GM18870 (cell line): Measurements from ENCODE around the gene KIF3C.
"Not testable (repeated sequence)": the region's sequence is repeated elsewhere in the genome, so short reads cannot be mapped to it uniquely, and the experiment has no call there.

Source experiments
- ATAC-seq: cut with Tn5 transposase; IDR thresholded peaks from one replicate; pipeline ENCODE4 v1.9.1; 2021; ENCODE audit warnings: moderate library complexity; ENCODE audit not compliant: unreplicated experiment

KIF3C gene

DNA sequence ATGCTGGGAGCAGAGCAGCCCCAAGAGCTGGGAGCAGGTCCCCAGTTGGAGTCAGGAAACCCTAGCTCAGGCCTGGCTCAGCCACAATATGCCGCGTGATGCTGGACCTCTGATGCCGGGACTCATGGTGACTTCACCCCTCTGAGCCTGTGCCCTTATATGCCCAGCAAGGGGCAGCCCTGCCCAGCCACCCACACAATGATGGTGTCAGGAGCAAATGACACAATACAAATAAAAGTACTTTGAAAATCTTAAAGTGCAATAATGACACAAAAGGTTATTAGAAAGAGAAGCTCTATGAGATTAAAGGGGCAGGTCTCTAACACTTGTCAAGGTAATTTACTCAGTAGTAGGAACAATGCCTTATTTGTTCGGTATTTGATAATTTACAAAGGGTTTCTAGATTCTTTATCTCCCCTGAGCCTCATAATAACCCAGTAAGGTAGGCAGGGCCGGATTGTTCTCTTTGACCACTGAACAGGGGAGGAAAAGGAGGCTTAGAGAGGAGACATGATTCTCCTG, 18.3 kb upstream of the KIF3C start:
- no peak for ATAC-seq

DNA sequence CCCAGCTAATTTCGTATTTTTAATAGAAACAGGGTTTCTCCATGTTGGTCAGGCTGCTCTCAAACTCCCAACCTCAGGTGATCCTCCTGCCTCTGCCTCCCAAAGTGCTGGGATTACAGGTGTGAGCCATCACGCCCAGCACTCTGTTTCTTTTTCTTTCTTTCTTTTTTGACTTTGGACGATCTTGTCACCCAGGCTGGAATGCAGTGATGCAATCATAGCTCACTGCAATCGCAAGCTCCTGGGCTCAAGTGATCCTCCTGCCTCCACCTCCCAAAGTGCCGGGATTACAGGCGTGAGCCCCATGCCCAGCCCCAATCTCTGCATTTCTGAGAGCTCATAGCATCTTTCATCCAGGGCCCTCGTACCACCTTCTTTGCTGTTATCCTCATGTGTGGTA, 17.1 kb upstream of the KIF3C start:
- ATAC-seq: not testable (repeated sequence)

DNA sequence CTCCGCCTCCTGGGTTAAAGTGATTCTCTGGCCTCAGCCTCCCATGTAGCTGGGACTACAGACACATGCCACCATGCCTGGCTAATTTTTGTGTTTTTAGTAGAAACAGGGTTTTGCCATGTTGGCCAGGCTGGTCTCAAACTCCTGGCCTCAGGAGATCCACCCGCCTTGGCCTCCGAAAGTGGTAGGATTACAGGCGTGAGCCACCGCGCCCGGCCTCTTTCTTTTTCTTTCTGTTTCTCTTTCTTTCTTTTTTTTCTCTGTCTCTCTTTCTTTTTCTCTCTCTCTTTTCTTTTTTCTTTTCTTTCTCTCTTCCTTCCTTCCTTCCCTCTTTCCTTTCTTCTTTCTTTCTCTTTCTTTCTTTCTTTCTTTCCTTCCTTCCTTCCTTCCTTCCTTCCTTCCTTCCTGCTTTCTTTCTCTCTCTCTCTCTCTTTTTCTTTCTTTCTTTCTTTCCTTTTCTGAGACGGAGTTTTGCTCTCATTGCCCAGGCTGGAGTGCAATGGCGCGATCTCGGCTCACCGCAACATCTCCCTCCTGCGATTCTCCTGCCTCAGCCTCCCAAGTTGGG, 16.6 kb upstream of the KIF3C start:
- not testable (repeated sequence) for ATAC-seq

DNA sequence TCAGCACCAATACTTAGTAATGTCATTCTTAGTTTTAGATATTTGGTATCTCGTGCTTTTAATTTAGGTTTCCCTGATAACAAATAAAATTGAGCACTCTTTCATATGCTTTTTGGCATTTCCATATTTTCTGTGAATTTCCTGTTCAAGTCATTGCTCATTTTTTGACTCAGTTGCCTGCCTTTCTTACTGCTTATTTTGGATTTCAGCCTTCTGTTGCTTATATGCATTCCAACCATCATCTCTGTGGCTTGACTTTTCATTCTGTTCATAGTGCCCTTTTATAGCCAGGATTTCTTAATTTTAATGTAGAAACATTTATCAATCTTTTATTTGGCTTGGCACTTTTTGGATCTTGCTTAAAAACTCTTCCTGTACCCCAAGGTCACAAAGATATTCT, 14.5 kb upstream of the KIF3C start:
- no peak for ATAC-seq

DNA sequence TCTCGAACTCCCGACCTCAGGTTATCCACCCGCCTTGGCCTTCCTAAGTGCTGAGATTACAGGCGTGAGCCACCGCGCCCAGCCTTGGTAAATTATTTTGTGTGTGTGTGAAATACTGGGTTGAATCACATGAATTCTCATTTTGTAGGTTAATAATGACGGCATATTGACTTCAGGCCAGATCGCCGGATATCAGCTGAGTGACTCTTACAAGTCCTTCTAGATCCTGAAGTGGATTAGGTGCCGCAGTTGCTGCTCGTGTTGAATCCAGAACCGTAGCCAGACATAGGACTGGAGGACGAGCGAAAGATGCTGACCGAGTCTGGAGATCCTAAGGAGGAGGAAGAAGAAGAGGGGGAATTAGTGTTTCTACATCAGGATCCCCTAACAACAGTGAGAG, 12.2 kb upstream of the KIF3C start:
- no peak for ATAC-seq

DNA sequence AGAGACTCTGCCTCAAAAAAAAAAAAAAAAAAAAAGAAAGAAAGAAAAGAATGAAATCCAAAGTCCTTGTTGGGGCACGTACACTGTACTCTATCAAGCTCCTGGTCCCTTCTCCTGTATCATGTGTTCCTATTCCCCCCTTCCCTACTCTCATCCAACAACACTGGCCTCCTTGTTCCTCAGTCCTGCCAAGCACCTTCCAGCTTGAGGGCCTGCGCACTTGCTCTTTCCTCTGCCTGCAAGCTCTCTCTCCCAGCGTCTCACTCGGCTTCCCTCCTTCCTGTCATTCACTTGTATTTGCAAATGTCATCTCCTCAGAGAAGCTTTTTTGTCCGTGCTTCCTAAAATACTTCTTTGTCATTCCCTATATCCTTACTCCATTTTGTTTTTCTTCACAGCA, 10.8 kb upstream of the KIF3C start:
- no peak for ATAC-seq

DNA sequence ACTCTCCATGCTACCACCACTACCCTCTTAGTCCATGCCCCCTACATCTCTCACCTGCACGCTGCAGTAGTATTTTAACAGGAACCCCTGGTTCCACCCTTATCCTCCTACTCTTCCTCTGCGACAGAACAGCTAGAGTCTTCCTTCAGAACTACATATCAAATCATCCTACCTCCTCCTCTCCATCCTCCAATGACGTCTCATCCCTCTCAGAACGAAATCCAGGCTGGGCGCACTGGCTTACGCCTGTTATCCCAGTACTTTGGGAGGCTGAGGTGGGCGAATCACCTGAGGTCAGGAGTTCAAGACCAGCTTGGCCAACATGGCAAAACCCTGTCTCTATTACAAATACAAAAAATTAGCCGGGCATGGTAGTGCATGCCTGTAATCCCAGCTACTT, 10.3 kb upstream of the KIF3C start:
- no peak for ATAC-seq

DNA sequence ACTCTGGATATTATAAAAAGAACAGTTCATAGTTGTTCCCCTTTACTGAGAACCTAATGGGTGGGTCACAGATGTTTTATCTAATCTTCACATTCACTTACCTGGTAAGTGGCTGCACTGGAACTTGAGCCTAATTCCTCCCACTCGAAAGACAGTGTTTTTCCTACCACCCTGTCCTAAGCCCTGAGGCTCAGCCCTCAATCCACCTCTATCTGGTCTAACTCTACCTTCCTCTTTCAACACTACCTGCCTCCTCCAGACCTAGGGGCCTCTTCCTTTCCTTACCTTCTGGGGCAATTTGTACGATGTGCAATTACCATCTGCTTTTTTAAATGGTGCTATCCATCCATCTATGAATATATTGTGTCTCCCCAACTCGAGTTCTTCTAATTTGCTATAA, 9.7 kb upstream of the KIF3C start:
- no peak for ATAC-seq

DNA sequence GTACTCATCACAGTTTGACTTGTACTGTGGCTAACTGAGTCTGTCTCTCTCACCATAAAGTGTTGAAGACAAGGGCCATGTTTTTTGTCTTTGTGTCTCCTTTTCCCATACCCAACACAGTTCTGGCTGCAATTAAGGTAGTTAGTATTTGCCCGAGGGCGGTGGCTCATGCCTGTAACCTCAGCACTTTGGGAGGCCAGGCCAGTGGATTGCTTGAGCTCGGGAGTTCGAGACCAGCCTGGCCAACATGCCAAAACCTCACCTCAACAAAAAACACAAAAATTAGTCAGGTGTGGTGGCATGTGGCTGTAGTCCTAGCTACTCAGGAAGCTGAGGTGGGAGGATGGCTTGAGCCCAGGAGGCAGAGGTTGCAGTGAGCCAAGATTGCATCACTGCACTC, 6.9 kb upstream of the KIF3C start:
- no peak for ATAC-seq

DNA sequence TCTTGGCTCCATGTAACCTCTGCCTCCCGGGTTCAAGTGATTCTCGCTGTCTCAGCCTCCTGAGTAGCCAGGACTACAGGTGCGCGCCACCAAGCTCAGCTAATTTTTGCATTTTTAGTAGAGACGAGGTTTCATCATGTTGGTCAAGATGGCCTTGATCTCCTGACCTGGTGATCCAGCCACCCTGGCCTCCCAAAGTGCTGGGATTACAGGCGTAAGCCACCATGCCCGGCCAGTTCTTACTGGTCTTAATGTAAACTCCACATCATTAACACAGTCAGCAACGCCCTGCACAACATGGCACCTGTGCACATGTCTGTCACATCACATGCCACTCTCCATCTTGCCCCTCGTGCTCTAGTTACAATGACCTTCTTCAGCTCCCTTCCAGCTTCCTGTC, 5.8 kb upstream of the KIF3C start:
- no peak for ATAC-seq

DNA sequence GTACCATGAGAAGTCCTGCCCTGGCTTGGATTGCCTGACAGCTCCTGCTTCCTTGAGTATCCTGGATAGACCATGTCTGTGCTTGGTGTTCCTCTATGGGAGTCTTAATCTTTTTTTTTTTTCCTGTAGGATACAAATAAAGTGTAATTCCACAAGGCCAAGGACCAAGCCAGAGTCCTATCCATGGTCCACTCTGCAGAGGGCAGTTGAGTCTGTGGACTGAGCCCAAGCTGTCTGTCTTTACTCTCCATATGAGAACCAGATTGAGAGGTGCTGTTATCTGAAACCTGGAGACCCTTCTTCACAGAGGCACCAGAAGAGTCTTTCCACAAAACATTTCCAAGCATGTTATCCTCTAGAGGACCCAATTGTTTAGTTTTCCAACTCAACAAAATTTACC, 1.4 kb upstream of the KIF3C start:
- no peak for ATAC-seq

DNA sequence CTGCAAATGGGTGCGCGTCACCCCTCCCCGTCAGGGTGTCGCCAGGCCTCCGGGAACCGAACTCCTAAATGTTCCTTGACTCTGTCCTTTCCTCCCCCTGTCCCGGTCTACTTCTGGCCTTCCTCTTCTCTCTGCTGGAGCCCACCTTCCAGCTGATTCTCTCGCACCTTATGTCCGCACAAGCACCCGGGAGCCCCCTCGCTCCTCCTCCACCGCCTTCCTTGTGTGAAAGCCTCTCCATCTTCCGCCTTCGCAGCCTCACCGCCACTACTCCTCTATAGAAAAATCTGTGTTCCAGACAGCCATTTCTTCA, 627 bp upstream of the KIF3C start:
- ATAC-seq: no peak

DNA sequence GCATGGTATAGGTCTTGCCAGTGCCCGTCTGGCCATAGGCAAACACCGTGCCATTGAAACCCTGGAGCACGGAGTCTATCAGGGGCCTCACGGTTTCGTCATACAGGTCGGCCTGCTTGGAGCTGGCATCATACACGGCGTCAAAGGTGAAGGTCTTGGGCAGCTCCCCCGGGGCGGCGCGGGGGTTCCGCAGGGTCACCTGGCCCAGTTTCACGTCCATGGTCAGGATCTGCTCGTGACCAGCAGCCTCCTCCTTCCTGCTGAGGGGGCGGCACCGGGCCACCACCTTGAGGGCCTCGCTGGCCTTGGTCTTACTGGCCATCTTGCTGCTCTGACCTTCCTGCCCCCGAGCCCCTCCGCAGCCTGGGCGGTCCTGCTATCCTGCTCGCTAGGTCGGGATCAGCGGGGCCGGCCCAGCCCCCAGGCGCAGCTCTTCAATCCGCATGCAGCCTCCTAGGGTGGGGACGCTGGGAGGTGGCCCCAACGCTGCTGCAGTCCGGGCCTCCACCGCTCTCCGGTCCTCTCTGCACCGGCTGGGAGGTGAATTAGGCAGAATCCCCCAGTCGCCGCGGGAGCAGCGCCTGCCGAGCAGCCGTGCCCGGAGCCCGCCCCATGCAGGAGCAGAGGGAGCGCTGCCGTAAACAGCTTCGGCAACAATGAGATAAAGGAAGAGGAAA, 563 bp downstream of the KIF3C start:
- ATAC-seq: no peak

DNA sequence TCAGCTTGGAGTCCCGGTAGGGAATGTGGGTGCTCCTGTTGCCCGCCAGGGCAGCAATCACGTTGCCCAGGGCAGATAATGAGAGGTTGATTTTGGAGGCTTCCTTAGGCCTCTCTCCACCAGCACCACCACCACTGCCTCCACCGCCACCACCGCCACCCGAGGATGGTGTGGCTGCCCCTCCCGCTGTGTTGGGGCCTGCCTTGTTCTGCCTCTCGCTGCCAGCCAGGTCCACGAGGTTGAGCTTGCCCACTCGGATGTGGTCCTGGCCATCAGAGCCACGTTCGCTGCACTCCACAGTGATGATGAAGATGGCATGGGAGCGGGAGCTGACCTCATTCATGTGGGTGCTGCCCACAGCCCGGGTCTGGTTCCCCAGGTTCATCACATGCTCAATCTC, 1.3 kb downstream of the KIF3C start:
- no peak for ATAC-seq

DNA sequence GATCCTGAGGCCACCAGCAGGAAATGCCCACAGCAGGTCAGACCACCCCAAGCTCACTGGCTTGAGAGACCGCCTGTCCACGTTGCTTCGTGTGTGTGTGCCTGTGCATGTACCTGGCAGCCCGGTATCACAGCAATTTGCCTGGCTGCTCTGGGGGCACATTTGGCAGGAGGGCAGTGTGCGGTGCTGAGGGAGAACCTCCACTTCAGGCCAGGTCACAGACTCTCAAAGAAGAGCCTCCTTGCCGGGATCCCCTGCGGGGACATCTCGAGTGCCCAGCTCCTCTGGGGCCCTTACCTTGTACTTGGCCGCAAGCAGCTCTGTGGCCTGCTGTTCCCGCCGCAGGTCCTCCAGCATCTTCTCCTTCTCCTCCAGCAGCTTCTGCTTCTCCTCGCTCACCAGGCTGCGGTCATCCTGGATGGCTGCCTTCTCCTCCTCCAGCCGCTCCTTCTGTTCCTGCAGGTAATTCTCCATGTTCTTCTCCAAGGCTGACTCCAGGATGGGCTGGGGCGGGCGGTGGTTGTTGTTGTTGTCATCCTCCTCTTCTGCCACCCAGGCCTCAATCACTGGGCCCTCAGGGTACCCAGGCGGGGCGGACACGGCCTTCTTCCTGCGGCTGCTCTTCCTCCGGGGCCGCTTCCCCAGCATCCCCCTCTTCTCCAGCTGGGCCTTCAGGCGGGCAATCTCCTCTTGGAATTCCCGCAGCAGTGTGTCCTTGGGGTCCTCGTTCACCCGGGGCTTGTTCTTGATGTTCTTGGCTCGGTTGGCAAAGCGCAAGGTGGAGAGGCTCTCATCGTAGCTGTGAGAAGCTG, 2.0 kb downstream of the KIF3C start:
- ATAC-seq: no peak

DNA sequence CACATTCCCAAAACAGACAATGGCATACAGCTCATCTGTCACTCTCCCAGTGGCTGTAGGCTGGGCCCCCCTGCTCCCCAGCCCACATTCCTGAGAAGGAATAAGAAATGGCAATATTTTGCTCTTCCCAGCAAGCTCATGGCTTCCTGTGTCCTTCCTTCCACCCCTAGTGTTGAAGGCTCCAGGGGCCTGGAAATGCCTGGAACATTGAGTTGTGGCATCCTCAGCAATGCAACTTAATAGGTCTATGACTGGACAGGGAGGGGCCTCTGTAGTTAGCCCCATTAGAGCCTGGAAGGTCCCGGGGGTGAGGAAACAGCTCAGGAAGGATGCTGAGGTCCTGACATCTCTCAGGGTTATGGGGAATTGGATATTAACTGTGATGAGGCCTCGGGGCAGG, 3.3 kb downstream of the KIF3C start:
- ATAC-seq: no peak

DNA sequence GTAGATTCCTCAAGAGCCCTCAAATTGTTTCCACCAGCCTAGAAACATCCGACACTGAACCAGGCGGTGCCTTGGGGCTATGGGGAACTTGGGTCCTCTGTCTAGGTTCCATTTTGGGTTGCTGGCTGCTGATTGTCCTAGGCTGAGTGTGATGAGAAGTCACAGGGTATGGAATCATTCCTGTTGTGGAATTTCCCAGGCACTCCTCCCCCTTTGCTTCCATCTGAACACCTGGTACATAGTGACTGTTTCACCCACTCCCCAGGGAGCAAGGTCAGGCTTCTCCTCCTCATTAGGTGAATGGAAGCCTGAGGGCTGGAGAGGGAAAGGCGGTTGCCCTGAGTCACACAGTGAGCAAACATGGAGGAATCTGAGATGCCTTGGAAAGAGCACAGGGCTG, 4.5 kb downstream of the KIF3C start:
- ATAC-seq: no peak

DNA sequence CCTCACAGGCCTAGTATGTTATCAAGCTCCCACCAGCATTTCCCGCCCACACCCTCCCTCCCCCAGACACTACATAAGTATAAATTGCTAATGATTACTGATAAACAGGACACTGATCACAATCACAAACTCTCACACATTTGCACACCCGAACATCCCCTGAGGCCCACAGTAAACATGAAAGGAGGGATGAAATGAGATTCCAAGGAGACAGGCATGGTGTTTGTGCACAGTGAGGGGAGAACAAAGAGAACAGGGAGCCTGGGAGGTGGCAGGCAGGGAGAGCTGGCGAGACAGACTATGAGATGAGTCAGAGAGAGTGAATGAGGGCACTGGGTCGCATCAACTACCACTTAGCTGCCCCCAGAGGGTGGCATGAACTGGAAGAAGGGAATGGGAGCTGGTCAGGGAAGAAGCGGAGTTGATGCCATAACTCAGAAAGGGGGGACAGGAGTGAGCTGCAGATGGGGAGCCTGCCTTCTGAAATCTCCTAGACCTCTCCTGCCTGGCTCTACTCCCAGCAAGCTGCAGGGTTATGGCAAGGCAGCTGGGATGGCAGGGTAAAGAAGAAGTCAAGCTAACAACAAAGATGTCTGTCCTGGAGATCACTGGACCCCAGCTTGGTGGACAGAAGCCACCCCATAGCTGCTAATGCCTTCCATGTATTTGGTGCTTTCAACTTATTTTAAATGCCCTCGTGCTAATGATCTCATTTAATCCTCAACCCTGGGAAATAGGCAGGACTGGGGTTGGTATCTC, 5.1 kb downstream of the KIF3C start:
- ATAC-seq: no peak

DNA sequence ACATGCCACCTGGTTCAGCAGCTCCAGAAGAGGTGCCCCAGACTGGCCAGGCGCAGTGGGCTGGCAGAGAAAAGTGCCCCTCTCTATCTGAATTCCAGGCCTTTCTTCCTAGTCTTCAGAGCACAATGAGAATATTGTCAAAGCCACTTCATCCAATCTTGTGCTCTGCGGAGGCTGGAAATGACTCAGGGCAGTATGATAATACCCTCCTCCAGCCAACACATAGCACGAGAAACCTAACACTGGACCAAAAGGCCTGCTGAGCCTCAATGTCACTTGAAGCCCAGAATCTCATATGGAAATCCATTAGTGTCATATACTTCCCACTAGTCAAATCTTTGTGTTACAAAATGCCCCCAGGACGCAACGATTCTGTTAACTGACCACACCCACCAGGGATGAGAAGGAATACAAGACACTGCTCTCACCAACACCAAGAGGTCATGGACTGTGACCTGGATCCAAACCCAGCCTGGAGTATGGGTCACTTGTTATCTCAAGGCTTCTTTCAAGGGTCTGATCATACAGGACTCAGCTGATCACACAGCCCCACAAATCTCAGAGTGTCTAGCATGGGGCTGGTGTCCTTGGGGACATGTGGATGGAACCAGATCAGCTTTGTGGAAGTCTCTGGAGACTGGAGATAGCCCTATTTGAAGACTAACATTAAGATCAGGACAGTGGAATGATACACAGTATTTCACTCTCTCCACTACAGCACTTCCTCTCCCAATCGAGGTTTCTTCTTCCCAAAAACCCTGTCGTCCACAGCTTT, 10.1 kb downstream of the KIF3C start:
- ATAC-seq: no peak

DNA sequence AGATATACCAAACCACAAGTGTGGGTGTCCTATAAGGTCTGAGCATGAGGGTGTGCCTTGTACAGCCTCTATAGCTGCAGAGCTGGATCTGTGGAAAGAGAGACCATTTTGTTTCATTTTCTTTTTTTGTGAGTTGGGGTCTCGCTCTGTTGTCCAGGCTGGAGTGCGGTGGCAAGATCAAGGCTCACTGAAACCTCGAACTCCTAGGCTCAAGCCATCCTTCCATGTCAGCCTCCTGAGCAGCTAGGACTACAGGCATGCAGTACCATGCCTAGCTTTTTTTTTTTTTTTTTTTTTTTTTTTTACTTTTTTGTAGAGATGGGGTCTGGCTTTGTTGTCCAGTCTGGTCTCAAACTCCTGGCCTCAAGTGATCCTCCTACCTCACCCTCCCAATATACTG, 10.7 kb downstream of the KIF3C start:
- no peak for ATAC-seq
